ENCODE measurements around the gene SRPX.

SRPX gene

GRCh38 chrX:38211891-38212635, 8.6 kb downstream of the SRPX start:
- H3K27ac ChIP-seq (ENCODE audit: low read depth, low read length) = no peak overlapping the region
- H3K9ac ChIP-seq (ENCODE audit: low read length in 5 of 5) = no peak overlapping the region
- H3K4me3 ChIP-seq (ENCODE audit: low read depth in 1 of 5, low read length in 5 of 5) = no peak overlapping the region
- peaks cover 0 to 13% (median 9%) of the 10 kb centered on the region in 5 donors for H3K4me1 ChIP-seq (ENCODE audit: control insufficient read depth in 5 of 5, insufficient read depth in 5 of 5, low read length in 5 of 5)
- H3K9me3 ChIP-seq (ENCODE audit: control insufficient read depth in 5 of 5, low read length in 5 of 5) = no peaks in the 10 kb centered on the region
- H3K27me3 ChIP-seq (ENCODE audit: control insufficient read depth in 5 of 5, insufficient read depth in 4 of 5, low read length in 5 of 5) = peaks cover 0 to 18% (median 0%) of the 10 kb centered on the region in 5 donors
- no peaks in the 10 kb centered on the region for H3K36me3 ChIP-seq (ENCODE audit: control insufficient read depth in 5 of 5, insufficient read depth in 5 of 5, low read length in 5 of 5)

- no peak overlapping the region for H3K9ac ChIP-seq (ENCODE audit: low read length in 5 of 5)
- H3K27ac ChIP-seq (ENCODE audit: low read depth, low read length) = no peak overlapping the region
- H3K9me3 ChIP-seq (ENCODE audit: control insufficient read depth in 5 of 5, low read length in 5 of 5) = peaks cover 0 to 7% (median 0%) of the 10 kb centered on the region in 5 donors
- H3K27me3 ChIP-seq (ENCODE audit: control insufficient read depth in 5 of 5, insufficient read depth in 4 of 5, low read length in 5 of 5) = peaks cover 0 to 8% (median 3%) of the 10 kb centered on the region in 5 donors
- no peak overlapping the region for H3K4me3 ChIP-seq (ENCODE audit: low read depth in 1 of 5, low read length in 5 of 5)
- peaks cover 0 to 3% (median 0%) of the 10 kb centered on the region in 5 donors for H3K4me1 ChIP-seq (ENCODE audit: control insufficient read depth in 5 of 5, insufficient read depth in 5 of 5, low read length in 5 of 5)
- H3K36me3 ChIP-seq (ENCODE audit: control insufficient read depth in 5 of 5, insufficient read depth in 5 of 5, low read length in 5 of 5) = no peaks in the 10 kb centered on the region
These were observed 14.1 kb downstream of the SRPX start for GRCh38 chrX:38206542-38206941.

- Histone ChIP-seq H3K9ac (ENCODE audit: low read length in 5 of 5) (no peak overlapping the region), H3K9me3 (ENCODE audit: control insufficient read depth in 5 of 5, low read length in 5 of 5) (peaks cover 0 to 7% (median 0%) of the 10 kb centered on the region in 5 donors), H3K36me3 (ENCODE audit: control insufficient read depth in 5 of 5, insufficient read depth in 5 of 5, low read length in 5 of 5) (no peaks in the 10 kb centered on the region), H3K27me3 (ENCODE audit: control insufficient read depth in 5 of 5, insufficient read depth in 4 of 5, low read length in 5 of 5) (peaks cover 0 to 8% (median 3%) of the 10 kb centered on the region in 5 donors), H3K27ac (ENCODE audit: low read depth, low read length) (no peak overlapping the region), H3K4me3 (ENCODE audit: low read depth in 1 of 5, low read length in 5 of 5) (no peak overlapping the region), H3K4me1 (ENCODE audit: control insufficient read depth in 5 of 5, insufficient read depth in 5 of 5, low read length in 5 of 5) (peaks cover 0 to 1% (median 0%) of the 10 kb centered on the region in 5 donors)
These were observed 14.6 kb downstream of the SRPX start for GRCh38 chrX:38206036-38206435.

- H3K4me3 ChIP-seq (ENCODE audit: low read depth in 1 of 5, low read length in 5 of 5) = no peak overlapping the region
- H3K36me3 ChIP-seq (ENCODE audit: control insufficient read depth in 5 of 5, insufficient read depth in 5 of 5, low read length in 5 of 5) = no peaks in the 10 kb centered on the region
- no peak overlapping the region for H3K9ac ChIP-seq (ENCODE audit: low read length in 5 of 5)
- no peaks in the 10 kb centered on the region for H3K4me1 ChIP-seq (ENCODE audit: control insufficient read depth in 5 of 5, insufficient read depth in 5 of 5, low read length in 5 of 5)
- peaks cover 0 to 8% (median 2%) of the 10 kb centered on the region in 5 donors for H3K27me3 ChIP-seq (ENCODE audit: control insufficient read depth in 5 of 5, insufficient read depth in 4 of 5, low read length in 5 of 5)
- H3K27ac ChIP-seq (ENCODE audit: low read depth, low read length) = no peak overlapping the region
- peaks cover 0 to 7% (median 0%) of the 10 kb centered on the region in 5 donors for H3K9me3 ChIP-seq (ENCODE audit: control insufficient read depth in 5 of 5, low read length in 5 of 5)
These were observed 15.6 kb downstream of the SRPX start for GRCh38 chrX:38205039-38205438.

- Histone ChIP-seq H3K27ac (ENCODE audit: low read depth, low read length) (no peak overlapping the region), H3K4me3 (ENCODE audit: low read depth in 1 of 5, low read length in 5 of 5) (no peak overlapping the region), H3K9me3 (ENCODE audit: control insufficient read depth in 5 of 5, low read length in 5 of 5) (no peaks in the 10 kb centered on the region), H3K4me1 (ENCODE audit: control insufficient read depth in 5 of 5, insufficient read depth in 5 of 5, low read length in 5 of 5) (no peaks in the 10 kb centered on the region), H3K9ac (ENCODE audit: low read length in 5 of 5) (no peak overlapping the region), H3K27me3 (ENCODE audit: control insufficient read depth in 5 of 5, insufficient read depth in 4 of 5, low read length in 5 of 5) (peaks cover 0 to 8% (median 4%) of the 10 kb centered on the region in 5 donors), H3K36me3 (ENCODE audit: control insufficient read depth in 5 of 5, insufficient read depth in 5 of 5, low read length in 5 of 5) (peaks cover 0 to 4% (median 0%) of the 10 kb centered on the region in 5 donors)
These were observed 28.5 kb downstream of the SRPX start for GRCh38 chrX:38192007-38192810.

- no peaks in the 10 kb centered on the region for H3K4me1 ChIP-seq (ENCODE audit: control insufficient read depth in 5 of 5, insufficient read depth in 5 of 5, low read length in 5 of 5)
- H3K36me3 ChIP-seq (ENCODE audit: control insufficient read depth in 5 of 5, insufficient read depth in 5 of 5, low read length in 5 of 5) = no peaks in the 10 kb centered on the region
- H3K27ac ChIP-seq (ENCODE audit: low read depth, low read length) = no peak overlapping the region
- H3K9me3 ChIP-seq (ENCODE audit: control insufficient read depth in 5 of 5, low read length in 5 of 5) = peaks cover 0 to 11% (median 6%) of the 10 kb centered on the region in 5 donors
- H3K9ac ChIP-seq (ENCODE audit: low read length in 5 of 5) = no peak overlapping the region
- H3K27me3 ChIP-seq (ENCODE audit: control insufficient read depth in 5 of 5, insufficient read depth in 4 of 5, low read length in 5 of 5) = peaks cover 0 to 8% (median 3%) of the 10 kb centered on the region in 5 donors
- H3K4me3 ChIP-seq (ENCODE audit: low read depth in 1 of 5, low read length in 5 of 5) = no peak overlapping the region
These were observed 31.0 kb downstream of the SRPX start for GRCh38 chrX:38189431-38190250.

GRCh38 chrX:38183596-38183995, 37.1 kb downstream of the SRPX start:
- Histone ChIP-seq H3K4me1 (ENCODE audit: control insufficient read depth in 5 of 5, insufficient read depth in 5 of 5, low read length in 5 of 5) (no peaks in the 10 kb centered on the region), H3K27me3 (ENCODE audit: control insufficient read depth in 5 of 5, insufficient read depth in 4 of 5, low read length in 5 of 5) (peaks cover 0 to 7% (median 0%) of the 10 kb centered on the region in 5 donors), H3K36me3 (ENCODE audit: control insufficient read depth in 5 of 5, insufficient read depth in 5 of 5, low read length in 5 of 5) (no peaks in the 10 kb centered on the region), H3K27ac (ENCODE audit: low read depth, low read length) (no peak overlapping the region), H3K9me3 (ENCODE audit: control insufficient read depth in 5 of 5, low read length in 5 of 5) (peaks cover 0 to 11% (median 6%) of the 10 kb centered on the region in 5 donors), H3K4me3 (ENCODE audit: low read depth in 1 of 5, low read length in 5 of 5) (no peak overlapping the region), H3K9ac (ENCODE audit: low read length in 5 of 5) (no peak overlapping the region)

- H3K9ac ChIP-seq (ENCODE audit: low read length in 5 of 5) = no peak overlapping the region
- peaks cover 0 to 11% (median 6%) of the 10 kb centered on the region in 5 donors for H3K9me3 ChIP-seq (ENCODE audit: control insufficient read depth in 5 of 5, low read length in 5 of 5)
- peaks cover 0 to 8% (median 3%) of the 10 kb centered on the region in 5 donors for H3K27me3 ChIP-seq (ENCODE audit: control insufficient read depth in 5 of 5, insufficient read depth in 4 of 5, low read length in 5 of 5)
- no peaks in the 10 kb centered on the region for H3K4me1 ChIP-seq (ENCODE audit: control insufficient read depth in 5 of 5, insufficient read depth in 5 of 5, low read length in 5 of 5)
- H3K27ac ChIP-seq (ENCODE audit: low read depth, low read length) = no peak overlapping the region
- H3K4me3 ChIP-seq (ENCODE audit: low read depth in 1 of 5, low read length in 5 of 5) = no peak overlapping the region
- no peaks in the 10 kb centered on the region for H3K36me3 ChIP-seq (ENCODE audit: control insufficient read depth in 5 of 5, insufficient read depth in 5 of 5, low read length in 5 of 5)
These were observed 39.3 kb downstream of the SRPX start for GRCh38 chrX:38181357-38181756.

GRCh38 chrX:38178396-38178795, 42.3 kb downstream of the SRPX start:
- H3K9ac ChIP-seq (ENCODE audit: low read length in 5 of 5) = no peak overlapping the region
- no peaks in the 10 kb centered on the region for H3K9me3 ChIP-seq (ENCODE audit: control insufficient read depth in 5 of 5, low read length in 5 of 5)
- H3K27ac ChIP-seq (ENCODE audit: low read depth, low read length) = no peak overlapping the region
- no peak overlapping the region for H3K4me3 ChIP-seq (ENCODE audit: low read depth in 1 of 5, low read length in 5 of 5)
- no peaks in the 10 kb centered on the region for H3K4me1 ChIP-seq (ENCODE audit: control insufficient read depth in 5 of 5, insufficient read depth in 5 of 5, low read length in 5 of 5)
- peaks cover 0 to 9% (median 7%) of the 10 kb centered on the region in 5 donors for H3K27me3 ChIP-seq (ENCODE audit: control insufficient read depth in 5 of 5, insufficient read depth in 4 of 5, low read length in 5 of 5)
- H3K36me3 ChIP-seq (ENCODE audit: control insufficient read depth in 5 of 5, insufficient read depth in 5 of 5, low read length in 5 of 5) = peaks cover 0 to 5% (median 0%) of the 10 kb centered on the region in 5 donors

All from subcutaneous abdominal adipose tissue (tissue), 5 donors.